Upper lobe of right lung (tissue), 1 donor: ENCODE data around the gene PICK1. TPM values are rescaled to one million over a fixed set of nuclear protein-coding genes. Genes with fewer than 3 reads are reported as not detected.
A peak's percentile ranks its signal among the peaks of the same experiment; 100 is the strongest.
"Not testable (repeated sequence)": the region's sequence is repeated elsewhere in the genome, so short reads cannot be mapped to it uniquely, and the experiment has no call there.

ENCODE experiments used
- ATAC-seq: fragments of 200-7000 bp; cut with Tn5 transposase; one replicate; pipeline ENCODE4 v1.9.1; 2020; ENCODE audit warnings: mild to moderate bottlenecking, moderate library complexity
- DNase-seq: peaks from one replicate; pipeline ENCODE4 v3.0.0-alpha.2; 2020
- H3K27ac ChIP-seq: fragments of 200-600 bp; one replicate; pipeline ENCODE4 v1.8.0; 2022
- H3K27me3 ChIP-seq: fragments of 200-600 bp; one replicate; pipeline ENCODE4 v1.8.0; 2022; ENCODE audit warnings: mild to moderate bottlenecking
- H3K36me3 ChIP-seq: fragments of 200-600 bp; one replicate; pipeline ENCODE4 v1.8.0; 2022
- H3K4me1 ChIP-seq: fragments of 200-600 bp; one replicate; pipeline ENCODE4 v1.8.0; 2022
- H3K4me3 ChIP-seq: fragments of 200-600 bp; one replicate; pipeline ENCODE4 v1.8.0; 2022; ENCODE audit warnings: mild to moderate bottlenecking
- H3K9me3 ChIP-seq: fragments of 200-600 bp; one replicate; pipeline ENCODE4 v1.8.0; 2022
- CTCF ChIP-seq: fragments of 200-600 bp; IDR thresholded peaks from one replicate; pipeline ENCODE4 v1.8.0; 2022; ENCODE audit warnings: antibody characterized with exemption
- intact Hi-C: fragments of 100-400 bp; cut with DNase I; formaldehyde crosslinking; loops from one replicate; pipeline ENCODE4 v1.11.0; 2022
- total RNA-seq: library from RNA; stranded (reverse); fragmentation: NEBNext Ultra II Directional; extraction: Animal tissue kit (Norgen Biotek cat#: 25700); gene quantifications from one replicate; pipeline ENCODE4 v1.2.1, GENCODE V29; 2021
- donor health status: DM: no; HTN: yes; CAD: no; lungs with severe emphysema.

Gene PICK1
- total RNA-seq, 1 donor from 2014 or later = 31.8 TPM

GRCh38 chr22:38115423-38116205 is 58.4 kb downstream of the PICK1 start:
- TF ChIP-seq CTCF = no peak
- H3K36me3 ChIP-seq = no peaks in the 10 kb centered on the region
- no peaks in the 10 kb centered on the region for H3K9me3 ChIP-seq
- H3K4me1 ChIP-seq = peaks cover 8% of the 10 kb centered on the region
- DNase-seq = no peak
- ATAC-seq = no peak
- no peak overlapping the region for H3K4me3 ChIP-seq
- H3K27me3 ChIP-seq = no peaks in the 10 kb centered on the region
- H3K27ac ChIP-seq = no peak overlapping the region
- intact Hi-C loops = no loop called here

DNA sequence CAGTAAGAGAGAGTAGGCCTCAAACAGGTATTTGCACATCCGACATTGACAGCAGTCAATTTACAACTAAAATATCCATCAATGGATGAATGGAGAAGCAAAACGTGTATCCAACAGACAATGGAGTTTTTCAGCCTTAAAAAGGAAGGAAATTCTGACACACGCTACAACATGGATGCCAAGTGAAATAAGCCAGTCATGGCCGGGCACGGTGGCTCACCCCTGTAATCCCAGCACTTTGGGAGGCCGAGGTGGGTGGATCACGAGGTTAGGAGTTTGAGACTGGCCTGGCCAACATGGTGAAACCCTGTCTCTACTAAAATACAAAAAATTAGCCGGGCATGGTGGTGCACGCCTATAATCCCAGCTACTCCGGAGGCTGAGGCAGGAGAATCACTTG is 60.4 kb downstream of the PICK1 start:
- H3K9me3 ChIP-seq, H3K27ac ChIP-seq, ATAC-seq, H3K36me3 ChIP-seq, H3K4me3 ChIP-seq, intact Hi-C loops, DNase-seq, H3K27me3 ChIP-seq, H3K4me1 ChIP-seq: not testable (repeated sequence)

DNA sequence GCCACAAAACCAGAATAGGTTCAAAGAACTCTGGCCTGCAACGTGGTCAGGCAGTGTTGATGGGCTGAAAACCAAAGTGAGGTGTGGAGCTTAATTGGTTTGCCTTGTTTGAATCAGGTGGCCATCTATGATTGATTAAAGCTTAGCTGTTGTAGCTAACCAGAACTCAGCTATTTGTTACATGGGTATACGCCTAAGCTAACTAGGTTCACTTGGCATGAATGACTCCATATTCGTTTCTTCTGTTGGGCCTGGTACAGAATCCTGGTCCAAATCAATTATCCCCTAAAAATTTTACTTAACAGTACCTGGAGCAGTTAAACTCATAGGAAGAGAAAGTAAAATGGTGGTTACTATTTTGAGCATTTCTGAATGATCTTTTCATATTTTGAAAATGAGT is 61.0 kb downstream of the PICK1 start:
- Histone ChIP-seq H3K4me1 (peaks cover 8% of the 10 kb centered on the region), H3K27ac (no peak overlapping the region), H3K9me3 (no peaks in the 10 kb centered on the region), H3K36me3 (no peaks in the 10 kb centered on the region), H3K27me3 (no peaks in the 10 kb centered on the region), H3K4me3 (no peak overlapping the region)
- no peak for TF ChIP-seq CTCF
- intact Hi-C loops = no loop called here
- ATAC-seq = no peak
- DNase-seq = no peak

- ATAC-seq, intact Hi-C loops, H3K9me3 ChIP-seq, H3K4me3 ChIP-seq, H3K27ac ChIP-seq, H3K4me1 ChIP-seq, H3K36me3 ChIP-seq, H3K27me3 ChIP-seq, DNase-seq: not testable (repeated sequence)
Observed at GRCh38 chr22:38118747-38119146, 61.5 kb downstream of the PICK1 start.

- H3K4me1 ChIP-seq = no peaks in the 10 kb centered on the region
- no peaks in the 10 kb centered on the region for H3K9me3 ChIP-seq
- intact Hi-C loops = no loop called here
- no peak for DNase-seq
- no peak overlapping the region for H3K27ac ChIP-seq
- no peaks in the 10 kb centered on the region for H3K36me3 ChIP-seq
- peak; percentile 33 for ATAC-seq
- H3K27me3 ChIP-seq = no peaks in the 10 kb centered on the region
- no peak for TF ChIP-seq CTCF
- H3K4me3 ChIP-seq = no peak overlapping the region
Observed at GRCh38 chr22:38120359-38121110, 63.3 kb downstream of the PICK1 start.

DNA sequence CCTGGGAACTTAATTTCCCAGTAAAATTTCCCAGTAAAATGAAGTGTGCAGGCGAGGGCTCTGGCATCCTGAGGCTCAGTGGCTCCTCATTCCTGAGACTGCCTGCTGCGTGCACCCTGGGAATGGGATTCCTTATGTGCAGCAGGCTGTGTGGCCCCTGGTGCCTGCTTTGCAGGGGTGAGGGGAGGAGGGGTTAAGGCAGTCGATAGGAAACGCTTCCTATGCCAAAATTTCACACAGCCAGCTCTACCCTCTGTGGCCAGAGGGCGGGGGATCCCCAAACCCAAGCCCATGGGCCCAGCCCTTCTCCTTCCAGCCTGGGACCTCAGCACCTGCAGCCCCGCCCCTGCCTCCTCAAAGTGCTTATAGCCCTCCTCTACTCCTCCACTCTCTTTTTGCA is 65.4 kb downstream of the PICK1 start:
- no peak for ATAC-seq
- H3K9me3 ChIP-seq = no peaks in the 10 kb centered on the region
- no peak overlapping the region for H3K27ac ChIP-seq
- intact Hi-C loops = no loop called here
- TF ChIP-seq CTCF = no peak
- no peak for DNase-seq
- no peaks in the 10 kb centered on the region for H3K36me3 ChIP-seq
- H3K27me3 ChIP-seq = no peaks in the 10 kb centered on the region
- no peaks in the 10 kb centered on the region for H3K4me1 ChIP-seq
- H3K4me3 ChIP-seq = no peak overlapping the region
